Hepatocyte (in vitro differentiated cells): ENCODE measurements around the gene FSD2. TPM values are rescaled to one million over a fixed set of nuclear protein-coding genes. Genes with fewer than 3 reads are reported as not detected.

Experiments
- DNase-seq: peaks from one replicate; pipeline ENCODE4 v3.0.0-alpha.2; 2016; ENCODE audit warnings: low spot score
- H2AFZ ChIP-seq: fragments of 200-600 bp; sonication (generic); 2 replicates; pipeline ENCODE4 v1.6.0; 2016; ENCODE audit warnings: antibody characterized with exemption, mild to moderate bottlenecking
- H3K27ac ChIP-seq: fragments of 200-600 bp; sonication (generic); 2 replicates; pipeline ENCODE4 v1.5.1; 2016; ENCODE audit warnings: mild to moderate bottlenecking
- H3K27me3 ChIP-seq: fragments of 200-600 bp; sonication (generic); 2 replicates; pipeline ENCODE4 v1.6.1; 2016
- H3K36me3 ChIP-seq: fragments of 200-600 bp; sonication (generic); replicated peaks from 2 replicates; pipeline ENCODE4 v1.5.1; 2016; ENCODE audit warnings: low read depth; ENCODE audit not compliant: insufficient read depth
- H3K4me1 ChIP-seq: fragments of 200-600 bp; sonication (generic); 2 replicates; pipeline ENCODE4 v1.5.1; 2016; ENCODE audit warnings: mild to moderate bottlenecking, moderate library complexity; ENCODE audit not compliant: insufficient read depth
- H3K4me2 ChIP-seq: fragments of 200-600 bp; sonication (generic); 2 replicates; pipeline ENCODE4 v1.6.0; 2016
- H3K4me3 ChIP-seq: fragments of 200-600 bp; sonication (generic); 2 replicates; pipeline ENCODE4 v1.5.1; 2016; ENCODE audit warnings: mild to moderate bottlenecking
- H3K79me2 ChIP-seq: fragments of 200-600 bp; sonication (generic); 2 replicates; pipeline ENCODE4 v1.6.0; 2017; ENCODE audit warnings: mild to moderate bottlenecking
- H3K9me2 ChIP-seq: fragments of 200-600 bp; sonication (generic); replicated peaks from 2 replicates; pipeline ENCODE4 v1.6.0; 2017; ENCODE audit warnings: mild to moderate bottlenecking; ENCODE audit not compliant: insufficient read depth
- H3K9me3 ChIP-seq: fragments of 200-600 bp; sonication (generic); 2 replicates; pipeline ENCODE4 v1.5.1; 2016; ENCODE audit warnings: low read depth, mild to moderate bottlenecking
- H4K20me1 ChIP-seq: fragments of 200-600 bp; sonication (generic); 2 replicates; pipeline ENCODE4 v1.6.0; 2016; ENCODE audit warnings: mild to moderate bottlenecking; ENCODE audit not compliant: insufficient read depth, poor library complexity, severe bottlenecking
- CTCF ChIP-seq: fragments of 200-600 bp; sonication (generic); IDR thresholded peaks from 2 replicates; pipeline ENCODE4 v1.5.1; 2016; ENCODE audit warnings: antibody characterized with exemption, mild to moderate bottlenecking; ENCODE audit not compliant: poor library complexity
- EZH2 ChIP-seq: fragments of 200-600 bp; sonication (generic); IDR thresholded peaks from 2 replicates; pipeline ENCODE4 v1.6.1; 2016; ENCODE audit warnings: antibody characterized with exemption, mild to moderate bottlenecking, borderline replicate concordance
- EZH2phosphoT487 ChIP-seq: fragments of 200-600 bp; sonication (generic); IDR thresholded peaks from one replicate; pipeline ENCODE4 v1.6.1; 2018; ENCODE audit warnings: antibody characterized with exemption, mild to moderate bottlenecking, low read depth, moderate library complexity; ENCODE audit not compliant: unreplicated experiment, severe bottlenecking
- WGBS: methylation state at CpG from one replicate; pipeline ENCODE4 v1.1.6; 2016; ENCODE audit warnings: low lambda C conversion rate; ENCODE audit errors: missing lambda C conversion rate; 5-methylcytosine and 5-hydroxymethylcytosine counted together
- polyA plus RNA-seq: library from polyadenylated mRNA; unstranded; fragments of >200 nt; fragmentation: Nextera tagmentation; extraction: Ambion mirVana; gene quantifications from 2 replicates; pipeline ENCODE4 v1.2.1, GENCODE V29; 2016
- total RNA-seq: library from RNA; depleted of rRNA; stranded (reverse); fragments of >200 nt; gene quantifications from 2 replicates; pipeline ENCODE4 v1.2.3, GENCODE V29; 2014

The FSD2 gene
- total and polyA plus RNA-seq, 2 experiments from 2014 or later = 0.06 TPM; not detected in 1

DNA sequence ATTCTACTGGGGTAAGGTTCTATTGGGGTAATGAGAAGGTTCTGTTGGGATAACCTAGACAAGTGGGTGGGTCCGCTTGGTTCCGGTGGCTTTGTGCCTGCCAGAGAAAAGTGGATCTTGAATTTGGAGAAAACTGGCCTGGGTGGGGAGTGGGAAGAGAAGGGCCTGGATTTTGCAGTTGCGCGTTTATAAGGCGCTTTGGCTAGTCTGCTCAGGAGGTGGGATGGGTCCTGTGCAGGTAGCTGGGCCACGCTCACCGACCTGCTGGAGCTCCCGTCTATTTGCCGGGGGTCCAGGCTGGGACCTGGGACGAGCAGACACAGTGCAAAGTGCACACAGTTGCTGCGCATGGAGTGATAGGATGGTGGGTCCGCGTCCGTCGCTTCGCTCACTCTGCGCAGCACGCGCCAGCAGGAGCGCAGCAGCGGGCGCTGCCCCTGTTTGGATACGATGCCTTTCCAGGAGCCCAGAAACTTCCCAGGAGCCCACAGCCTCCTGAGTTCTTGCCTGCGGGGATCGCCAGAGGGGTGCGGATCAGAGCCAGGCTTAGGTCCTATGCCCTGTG is 94.9 kb downstream of the FSD2 start:
- H3K27ac ChIP-seq = no peak overlapping the region
- no peaks in the 10 kb centered on the region for H3K27me3 ChIP-seq
- no peak for TF ChIP-seq EZH2phosphoT487
- TF ChIP-seq CTCF = no peak
- TF ChIP-seq EZH2 = no peak
- H3K4me1 ChIP-seq = peaks cover 4% of the 10 kb centered on the region
- no peak overlapping the region for H3K4me3 ChIP-seq
- no peak overlapping the region for H3K4me2 ChIP-seq
- no peaks in the 10 kb centered on the region for H3K36me3 ChIP-seq
- no peak overlapping the region for H2AFZ ChIP-seq
- WGBS = 98% methylated on average over 26 of the region's 26 CpGs
- H3K9me3 ChIP-seq = no peaks in the 10 kb centered on the region
- H3K79me2 ChIP-seq = no peaks in the 10 kb centered on the region
- no peaks in the 10 kb centered on the region for H4K20me1 ChIP-seq
- H3K9me2 ChIP-seq = no peaks in the 10 kb centered on the region
- DNase-seq = no peak

- peak overlapping the region; percentile 100 for H3K4me3 ChIP-seq
- TF ChIP-seq EZH2phosphoT487 (no peak), EZH2 (no peak), CTCF (no peak)
- no peaks in the 10 kb centered on the region for H3K9me3 ChIP-seq
- no peak for DNase-seq
- peaks cover 4% of the 10 kb centered on the region for H3K4me1 ChIP-seq
- no peaks in the 10 kb centered on the region for H3K79me2 ChIP-seq
- H3K27me3 ChIP-seq = no peaks in the 10 kb centered on the region
- H4K20me1 ChIP-seq = no peaks in the 10 kb centered on the region
- H3K27ac ChIP-seq = no peak overlapping the region
- H2AFZ ChIP-seq = peak overlapping the region; percentile 98
- 18% methylated on average over 14 of the region's 14 CpGs for WGBS
- no peaks in the 10 kb centered on the region for H3K9me2 ChIP-seq
- peak overlapping the region; percentile 100 for H3K4me2 ChIP-seq
- no peaks in the 10 kb centered on the region for H3K36me3 ChIP-seq
Observed at GRCh38 chr15:82710208-82710555, 95.7 kb downstream of the FSD2 start.

GRCh38 chr15:82709421-82710207 is 96.3 kb downstream of the FSD2 start, which contains the start of gene AP3B2:
Gene AP3B2, minus strand, starts transcription at chr15:82709875. Its CDS starts 169 bp downstream, at chr15:82709706.
- peak within 1 kb of the TSS; percentile 98 for H2AFZ ChIP-seq
- under 1% methylated on average over 54 of the region's 95 CpGs for whole genome bisulfite sequencing
- peak; percentile 90 for DNase-seq

More at GRCh38 chr15:82709421-82710207, 96.3 kb downstream of the FSD2 start, which contains the start of gene AP3B2:
- Histone ChIP-seq H3K9me3 (no peaks in the 10 kb centered on the region), H3K9me2 (no peaks in the 10 kb centered on the region), H4K20me1 (no peaks in the 10 kb centered on the region), H3K27me3 (no peaks in the 10 kb centered on the region), H3K4me2 (peak within 1 kb of the TSS; percentile 100), H3K27ac (peak within 1 kb of the TSS; percentile 72), H3K79me2 (no peaks in the 10 kb centered on the region), H3K4me3 (peak within 1 kb of the TSS; percentile 100), H3K36me3 (no peaks in the 10 kb centered on the region), H3K4me1 (peaks cover 4% of the 10 kb centered on the region)
- TF ChIP-seq EZH2 = no peak
- no peak for TF ChIP-seq CTCF
- TF ChIP-seq EZH2phosphoT487 = no peak
